Parathyroid adenoma (tissue), 2 donors: ENCODE results near the gene IL17RD.

Experiments used
- H2AFZ ChIP-seq: fragments of 300-600 bp; sonication (generic); one replicate; pipeline ENCODE4 v1.7.0; 2017; ENCODE audit warnings: antibody characterized with exemption, mild to moderate bottlenecking
- H3K27ac ChIP-seq: fragments of 300-600 bp; sonication (generic); one replicate; pipeline ENCODE4 v1.7.0; 2017
- H3K27me3 ChIP-seq: fragments of 300-600 bp; sonication (generic); one replicate; pipeline ENCODE4 v1.7.0; 2017; ENCODE audit warnings: low read length; ENCODE audit not compliant: control insufficient read depth, insufficient read depth
- H3K36me3 ChIP-seq: fragments of 300-600 bp; sonication (generic); one replicate; pipeline ENCODE4 v1.7.0; 2017; ENCODE audit warnings: low read length; ENCODE audit not compliant: control insufficient read depth, insufficient read depth
- H3K4me1 ChIP-seq: fragments of 300-600 bp; sonication (generic); one replicate; pipeline ENCODE4 v1.7.0; 2017; ENCODE audit warnings: control low read depth
- H3K4me2 ChIP-seq: fragments of 300-600 bp; sonication (generic); one replicate; pipeline ENCODE4 v1.7.0; 2017; ENCODE audit warnings: low read length
- H3K4me3 ChIP-seq: fragments of 300-600 bp; sonication (generic); one replicate; pipeline ENCODE4 v1.7.0; 2017; ENCODE audit warnings: low read depth, low read length
- H3K79me2 ChIP-seq: fragments of 300-600 bp; sonication (generic); one replicate; pipeline ENCODE4 v1.7.0; 2017; ENCODE audit warnings: control low read depth
- H3K9ac ChIP-seq: fragments of 300-600 bp; sonication (generic); one replicate; pipeline ENCODE4 v1.7.0; 2017; ENCODE audit warnings: mild to moderate bottlenecking
- H3K9me3 ChIP-seq: fragments of 300-600 bp; sonication (generic); one replicate; pipeline ENCODE4 v1.7.0; 2017; ENCODE audit warnings: low read length; ENCODE audit not compliant: control insufficient read depth
- CTCF ChIP-seq: fragments of 300-600 bp; sonication (generic); IDR thresholded peaks from one replicate; pipeline ENCODE4 v1.7.0; 2017; ENCODE audit warnings: antibody characterized with exemption, mild to moderate bottlenecking
- donor health status: primary hyperparathyroidism.

The IL17RD gene

GRCh38 chr3:57094575-57094974 is 70.6 kb downstream of the IL17RD start:
- Histone ChIP-seq H3K27ac (no peak overlapping the region), H3K9me3 (no peaks in the 10 kb centered on the region), H2AFZ (no peak overlapping the region), H3K4me3 (no peak overlapping the region), H3K9ac (no peak overlapping the region), H3K79me2 (no peaks in the 10 kb centered on the region), H3K36me3 (no peaks in the 10 kb centered on the region), H3K27me3 (no peaks in the 10 kb centered on the region), H3K4me1 (peaks cover 4% of the 10 kb centered on the region), H3K4me2 (no peak overlapping the region)
- TF ChIP-seq CTCF = no peak

GRCh38 chr3:57093971-57094535 is 71.1 kb downstream of the IL17RD start:
- no peaks in the 10 kb centered on the region for H3K79me2 ChIP-seq
- no peak overlapping the region for H3K4me2 ChIP-seq
- no peaks in the 10 kb centered on the region for H3K36me3 ChIP-seq
- H2AFZ ChIP-seq = no peak overlapping the region
- TF ChIP-seq CTCF = no peak
- no peak overlapping the region for H3K27ac ChIP-seq
- H3K9ac ChIP-seq = no peak overlapping the region
- H3K27me3 ChIP-seq = no peaks in the 10 kb centered on the region
- no peaks in the 10 kb centered on the region for H3K9me3 ChIP-seq
- H3K4me3 ChIP-seq = no peak overlapping the region
- H3K4me1 ChIP-seq = peaks cover 4% of the 10 kb centered on the region

GRCh38 chr3:57093489-57093888 is 71.7 kb downstream of the IL17RD start:
- no peak overlapping the region for H3K9ac ChIP-seq
- H3K4me2 ChIP-seq = no peak overlapping the region
- H3K4me3 ChIP-seq = no peak overlapping the region
- no peak overlapping the region for H2AFZ ChIP-seq
- H3K4me1 ChIP-seq = peaks cover 4% of the 10 kb centered on the region
- H3K9me3 ChIP-seq = no peaks in the 10 kb centered on the region
- no peaks in the 10 kb centered on the region for H3K36me3 ChIP-seq
- H3K27ac ChIP-seq = no peak overlapping the region
- H3K79me2 ChIP-seq = no peaks in the 10 kb centered on the region
- no peak for TF ChIP-seq CTCF
- H3K27me3 ChIP-seq = no peaks in the 10 kb centered on the region

GRCh38 chr3:57091521-57092273 is 73.5 kb downstream of the IL17RD start:
- no peak for TF ChIP-seq CTCF
- no peak overlapping the region for H2AFZ ChIP-seq
- no peak overlapping the region for H3K27ac ChIP-seq
- H3K9me3 ChIP-seq = no peaks in the 10 kb centered on the region
- H3K27me3 ChIP-seq = no peaks in the 10 kb centered on the region
- no peak overlapping the region for H3K4me3 ChIP-seq
- H3K9ac ChIP-seq = no peak overlapping the region
- no peaks in the 10 kb centered on the region for H3K79me2 ChIP-seq
- no peak overlapping the region for H3K4me2 ChIP-seq
- H3K4me1 ChIP-seq = peaks cover 4% of the 10 kb centered on the region
- H3K36me3 ChIP-seq = no peaks in the 10 kb centered on the region

- Histone ChIP-seq H3K4me1 (peaks cover 4% of the 10 kb centered on the region), H3K9me3 (no peaks in the 10 kb centered on the region), H3K27me3 (no peaks in the 10 kb centered on the region), H3K36me3 (no peaks in the 10 kb centered on the region), H3K79me2 (no peaks in the 10 kb centered on the region), H2AFZ (no peak overlapping the region), H3K9ac (no peak overlapping the region), H3K4me3 (no peak overlapping the region), H3K4me2 (no peak overlapping the region), H3K27ac (no peak overlapping the region)
- TF ChIP-seq CTCF = no peak
These were observed 76.1 kb downstream of the IL17RD start for GRCh38 chr3:57089043-57089442.
